Measurements from ENCODE around the gene INSR.
"Not testable (repeated sequence)": the region's sequence is repeated elsewhere in the genome, so short reads cannot be mapped to it uniquely, and the experiment has no call there.

The INSR gene

DNA sequence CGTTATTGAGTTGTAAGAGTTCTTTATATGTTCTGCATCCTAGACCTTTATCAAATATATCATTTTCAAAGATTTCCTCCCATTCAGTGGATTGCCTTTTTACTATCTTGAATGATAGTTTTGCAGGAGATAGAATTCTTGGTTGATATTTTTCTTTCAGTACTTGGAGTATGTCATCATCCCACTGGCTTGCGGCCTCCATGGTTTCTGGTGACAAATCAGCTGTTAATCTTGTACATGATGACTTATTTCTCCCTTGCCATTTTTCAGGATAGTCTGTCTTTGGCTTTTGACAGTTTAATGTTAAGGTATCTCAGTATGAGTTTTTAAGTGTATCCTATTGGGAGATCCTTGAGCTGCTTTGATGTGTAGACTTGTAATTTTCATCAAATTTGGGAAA lies 216.2 kb downstream of the INSR start:
- no peak for DNase-seq

DNA sequence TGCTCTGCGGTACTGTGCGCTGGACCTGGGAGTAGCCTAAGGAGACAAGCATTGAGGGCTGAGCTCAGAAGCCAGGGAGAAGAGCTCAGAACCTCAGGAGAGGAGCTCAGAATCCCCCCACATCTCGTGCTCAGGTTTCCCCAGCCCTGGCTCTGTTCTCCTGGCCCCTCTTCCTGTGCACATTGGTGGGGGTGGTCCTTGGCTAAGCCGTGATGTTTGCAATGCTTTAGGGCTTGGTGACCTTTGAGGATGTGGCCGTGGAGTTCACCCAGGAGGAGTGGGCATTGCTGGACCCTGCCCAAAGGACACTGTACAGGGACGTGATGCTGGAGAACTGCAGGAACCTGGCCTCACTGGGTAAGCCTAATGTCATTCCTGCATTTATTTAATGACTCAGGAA lies 218.1 kb downstream of the INSR start:
- DNase-seq: no peak

DNA sequence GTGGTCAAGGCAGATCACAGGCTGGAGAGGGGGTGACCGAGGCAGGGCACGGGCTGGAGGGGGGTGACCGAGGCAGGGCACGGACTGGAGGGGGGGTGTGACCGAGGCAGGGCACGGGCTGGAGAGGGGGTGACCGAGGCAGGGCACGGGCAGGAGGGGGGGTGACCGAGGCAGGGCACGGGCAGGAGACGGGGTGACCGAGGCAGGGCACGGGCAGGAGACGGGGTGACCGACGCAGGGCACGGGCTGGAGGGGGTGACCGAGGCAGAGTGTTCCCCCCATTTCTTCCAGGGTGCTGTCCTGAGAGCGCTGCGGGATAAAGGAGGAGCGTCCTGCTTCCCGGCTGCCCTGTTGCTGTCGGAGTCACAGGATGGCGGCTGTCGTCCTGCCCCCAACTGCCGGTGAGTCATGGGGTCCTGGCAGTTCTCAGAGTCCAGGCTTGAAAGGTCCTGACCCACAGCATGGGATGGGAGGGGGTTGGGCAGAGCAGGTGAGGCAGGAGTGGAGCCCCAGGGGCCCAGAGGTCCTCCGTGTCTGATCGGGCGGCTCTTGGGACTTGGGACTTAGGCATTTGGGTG lies 219.4 kb downstream of the INSR start:
- no peak for DNase-seq

- DNase-seq: no peak
These were observed 221.7 kb downstream of the INSR start for GRCh38 chr19:7072541-7072940.

DNA sequence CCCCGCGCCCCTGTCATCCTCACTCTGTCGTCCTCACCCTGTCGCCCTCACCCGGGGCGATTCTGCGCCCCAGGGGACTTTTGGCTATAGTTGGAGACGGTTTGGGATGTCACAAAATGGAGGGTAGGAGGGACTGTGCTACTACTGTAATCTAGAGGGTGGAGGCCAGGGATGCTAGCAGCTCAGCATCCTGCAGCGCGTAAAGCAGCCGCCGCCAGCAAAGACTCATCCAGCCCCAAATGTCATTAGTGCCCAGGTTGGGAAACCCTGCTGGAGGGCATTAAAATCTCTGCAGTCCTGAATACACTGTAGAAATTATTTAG lies 224.3 kb downstream of the INSR start:
- DNase-seq: no peak

GRCh38 chr19:7069042-7069903 lies 224.9 kb downstream of the INSR start, which contains the start of gene ZNF557:
Gene ZNF557, plus strand, starts transcription at chr19:7069703. Its CDS starts 5,372 bp downstream, at chr19:7075075.
- peak; percentile 89 to 96 for DNase-seq

GRCh38 chr19:7068599-7068998 lies 225.6 kb downstream of the INSR start:
- no peak for DNase-seq

GRCh38 chr19:7067716-7068115 lies 226.5 kb downstream of the INSR start:
- DNase-seq: no peak

DNA sequence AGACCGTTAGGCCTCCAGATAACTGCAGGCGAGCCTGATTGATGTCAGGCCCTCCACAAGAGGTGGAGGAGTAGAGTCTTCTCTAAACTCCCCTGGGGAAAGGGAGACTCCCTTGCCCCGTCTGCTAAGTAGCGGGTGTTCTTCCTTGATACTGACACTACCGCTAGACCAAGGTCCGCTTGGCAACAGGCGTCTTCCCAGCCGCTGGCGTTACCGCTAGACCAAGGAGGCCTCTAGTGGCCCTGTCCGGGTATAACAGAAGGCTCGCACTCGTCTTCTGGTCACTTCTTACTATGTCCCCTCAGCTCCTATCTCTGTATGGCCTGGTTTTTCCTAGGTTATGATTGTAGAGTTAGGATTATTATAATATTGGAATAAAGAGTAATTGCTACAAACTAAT lies 227.1 kb downstream of the INSR start:
- not testable (repeated sequence) for DNase-seq

- no peak for DNase-seq
These were observed 230.3 kb downstream of the INSR start for GRCh38 chr19:7063764-7064418.

GRCh38 chr19:7063339-7063738 lies 230.9 kb downstream of the INSR start:
- no peak for DNase-seq
